ENCODE results near the gene CRACDL.

CRACDL gene

DNA sequence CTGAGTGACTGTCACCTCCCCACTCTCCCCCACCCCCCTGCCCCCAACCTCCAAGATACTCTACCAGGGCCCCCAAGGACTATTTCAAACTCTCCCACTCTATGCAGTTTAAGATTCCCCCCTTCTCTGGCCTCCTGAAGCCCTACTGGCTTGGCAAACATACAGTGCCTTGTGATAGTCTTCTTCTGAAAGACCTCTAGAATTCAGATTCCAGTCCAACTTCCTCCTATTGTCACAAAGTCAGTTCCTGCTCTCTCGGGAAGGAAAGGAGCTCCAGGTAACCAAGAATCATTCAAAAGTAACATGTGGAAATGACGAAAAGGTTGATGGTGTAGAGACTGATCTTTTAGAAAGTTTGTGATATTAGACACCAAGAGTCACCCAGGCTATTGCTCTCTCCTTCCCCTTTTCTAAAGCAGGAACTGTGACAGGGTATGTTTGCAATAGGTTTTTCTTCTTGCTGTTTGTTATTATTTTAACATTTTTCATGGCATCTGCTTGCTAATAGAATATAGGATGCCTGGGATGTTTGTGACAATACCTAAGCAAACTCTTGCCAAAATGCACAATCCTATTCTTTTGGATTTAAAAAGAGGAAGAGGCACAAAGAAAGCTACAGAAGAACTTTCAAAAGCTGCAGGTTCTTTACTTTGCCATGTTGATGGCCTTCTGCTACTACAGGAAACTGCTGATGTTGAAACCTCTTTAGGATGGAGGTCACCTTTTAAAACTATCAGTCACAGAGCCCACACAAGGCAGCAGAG is 111.6 kb downstream of the CRACDL start:
- no peak for DNase-seq (ENCODE audit: insufficient read length)
- FAIRE-seq = no peak
- TF ChIP-seq POLR2A (IDR thresholded peaks at IDR 0.05; ENCODE audit: low read depth, low read length) = no peak
- no peak for TF ChIP-seq POLR2AphosphoS5 (IDR thresholded peaks at IDR 0.05; ENCODE audit: low read depth, low read length)
- TF ChIP-seq TAF1 (IDR thresholded peaks at IDR 0.05; ENCODE audit: borderline replicate concordance, low read depth, low read length) = no peak

DNA sequence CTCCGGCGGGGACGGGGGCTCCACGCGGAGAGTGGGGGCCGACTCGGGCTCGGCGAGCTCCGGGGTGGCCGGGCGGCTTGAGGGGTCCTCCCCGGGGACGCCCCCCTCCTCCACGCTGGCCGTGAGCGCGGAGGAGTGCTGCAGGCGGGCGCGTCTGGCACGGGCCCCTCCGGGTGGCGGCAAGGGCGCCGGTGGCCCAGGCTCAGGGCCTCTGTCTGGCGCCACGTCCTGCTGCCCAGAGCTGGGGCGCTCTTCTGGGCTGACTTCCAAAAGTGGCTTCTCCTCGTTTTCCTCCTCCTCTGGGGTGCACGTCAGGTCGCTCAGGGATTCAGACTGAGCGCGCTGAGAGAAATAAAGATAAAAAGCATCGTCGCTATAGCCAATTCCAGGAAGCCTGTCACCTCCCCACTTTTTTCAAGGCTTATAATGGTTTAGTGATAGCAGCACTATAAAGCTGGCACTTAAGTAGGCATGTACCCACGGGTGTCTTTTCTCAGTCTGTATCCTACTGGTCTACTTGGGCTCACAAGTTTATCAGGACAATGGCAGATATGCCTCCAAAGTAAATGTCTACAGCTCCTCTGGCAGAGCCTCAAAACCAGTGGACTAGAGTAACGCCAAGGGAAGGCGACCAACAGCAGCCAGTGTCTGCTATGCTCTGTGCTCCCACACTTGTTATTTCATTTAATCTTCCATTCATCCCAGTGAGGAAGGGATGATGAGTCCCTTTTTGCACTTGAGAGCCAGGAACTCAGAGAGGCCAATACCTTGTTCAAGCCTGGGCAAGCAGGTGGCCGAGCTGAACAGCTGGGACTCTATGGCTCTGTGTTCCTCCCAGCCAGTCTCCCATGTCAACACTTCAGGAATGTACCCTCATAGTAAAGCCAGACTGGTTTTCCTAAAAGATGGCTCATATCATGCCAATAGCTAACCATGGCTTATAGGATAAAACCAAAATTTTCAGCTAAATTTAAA is 112.5 kb downstream of the CRACDL start:
- FAIRE-seq = no peak
- TF ChIP-seq POLR2A (IDR thresholded peaks at IDR 0.05; ENCODE audit: low read depth, low read length) (no peak), POLR2AphosphoS5 (IDR thresholded peaks at IDR 0.05; ENCODE audit: low read depth, low read length) (no peak), TAF1 (IDR thresholded peaks at IDR 0.05; ENCODE audit: borderline replicate concordance, low read depth, low read length) (no peak)
- DNase-seq (ENCODE audit: insufficient read length) = no peak

DNA sequence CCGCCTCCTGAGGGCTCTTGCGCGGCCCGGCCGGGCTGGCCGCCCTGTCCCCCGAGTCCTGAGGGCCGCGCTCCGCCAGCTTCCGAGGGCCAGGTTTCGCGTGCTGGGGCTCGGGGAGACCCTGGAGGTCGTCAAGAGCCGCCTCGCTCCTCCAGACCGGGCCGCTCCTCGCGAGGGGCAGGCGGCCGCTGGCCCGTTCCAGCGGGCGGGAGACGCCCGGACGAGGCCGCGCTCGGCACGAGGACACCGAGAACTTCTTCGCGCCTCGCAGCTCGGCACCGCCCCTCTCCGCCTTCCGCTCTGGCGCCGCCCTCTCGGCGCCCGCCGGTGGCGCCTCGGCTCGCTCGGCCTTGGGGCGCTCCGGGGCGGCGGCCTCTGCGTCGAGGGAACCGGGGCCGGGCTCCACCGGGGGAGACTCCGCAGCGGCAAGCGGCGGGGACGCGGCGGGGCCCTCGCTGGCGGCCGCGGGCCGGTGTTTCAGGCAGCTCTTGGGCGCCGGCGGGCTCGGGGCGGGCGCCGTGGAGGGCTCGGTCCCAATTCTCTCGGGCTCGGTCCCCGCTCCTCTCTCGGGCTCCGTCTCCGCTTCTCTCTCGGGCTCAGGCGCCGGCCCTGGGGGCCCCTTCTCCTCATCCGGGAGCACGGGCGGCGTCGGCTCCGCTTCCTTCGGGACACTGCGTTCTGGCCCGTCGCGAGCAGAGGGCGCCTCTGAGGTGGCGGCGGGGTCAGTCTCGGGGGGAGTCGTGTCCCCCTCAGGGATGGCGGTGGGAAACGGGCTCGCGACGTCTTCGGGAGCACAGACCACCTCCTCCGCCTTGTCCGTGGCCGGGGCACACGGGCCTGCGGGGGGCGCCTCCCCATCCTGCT is 113.5 kb downstream of the CRACDL start:
- no peak for TF ChIP-seq TAF1 (IDR thresholded peaks at IDR 0.05; ENCODE audit: borderline replicate concordance, low read depth, low read length)
- no peak for TF ChIP-seq POLR2A (IDR thresholded peaks at IDR 0.05; ENCODE audit: low read depth, low read length)
- no peak for TF ChIP-seq POLR2AphosphoS5 (IDR thresholded peaks at IDR 0.05; ENCODE audit: low read depth, low read length)
- DNase-seq (ENCODE audit: insufficient read length) (peak; percentile 34), FAIRE-seq (no peak)

DNA sequence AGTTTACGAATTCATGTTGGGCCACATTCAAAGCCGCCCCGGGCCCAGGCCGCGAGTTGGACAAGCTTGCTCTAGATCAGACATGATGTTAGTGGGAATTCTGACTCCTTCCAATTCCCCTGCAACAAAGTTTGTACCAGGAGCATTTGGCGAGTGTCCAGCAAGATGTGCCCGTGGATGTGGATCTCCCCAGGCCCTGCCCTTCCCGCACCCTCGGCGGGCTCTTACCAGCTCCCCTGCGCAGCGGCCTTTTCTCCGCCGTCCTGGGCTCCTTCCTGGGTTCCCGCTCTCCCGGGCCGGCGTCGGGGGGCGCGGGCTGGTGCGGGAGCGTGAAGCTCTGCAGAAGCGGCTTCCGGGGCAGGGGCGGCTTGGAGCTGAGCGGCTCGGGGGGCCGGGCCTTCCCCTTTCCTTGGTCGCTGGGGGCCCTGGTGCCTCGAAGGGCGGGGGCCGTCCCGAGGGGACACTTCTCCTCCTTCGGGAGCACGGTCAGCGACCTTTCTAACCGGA is 114.3 kb downstream of the CRACDL start:
- TF ChIP-seq POLR2AphosphoS5 (IDR thresholded peaks at IDR 0.05; ENCODE audit: low read depth, low read length) (no peak), POLR2A (IDR thresholded peaks at IDR 0.05; ENCODE audit: low read depth, low read length) (no peak), TAF1 (IDR thresholded peaks at IDR 0.05; ENCODE audit: borderline replicate concordance, low read depth, low read length) (no peak)

DNA sequence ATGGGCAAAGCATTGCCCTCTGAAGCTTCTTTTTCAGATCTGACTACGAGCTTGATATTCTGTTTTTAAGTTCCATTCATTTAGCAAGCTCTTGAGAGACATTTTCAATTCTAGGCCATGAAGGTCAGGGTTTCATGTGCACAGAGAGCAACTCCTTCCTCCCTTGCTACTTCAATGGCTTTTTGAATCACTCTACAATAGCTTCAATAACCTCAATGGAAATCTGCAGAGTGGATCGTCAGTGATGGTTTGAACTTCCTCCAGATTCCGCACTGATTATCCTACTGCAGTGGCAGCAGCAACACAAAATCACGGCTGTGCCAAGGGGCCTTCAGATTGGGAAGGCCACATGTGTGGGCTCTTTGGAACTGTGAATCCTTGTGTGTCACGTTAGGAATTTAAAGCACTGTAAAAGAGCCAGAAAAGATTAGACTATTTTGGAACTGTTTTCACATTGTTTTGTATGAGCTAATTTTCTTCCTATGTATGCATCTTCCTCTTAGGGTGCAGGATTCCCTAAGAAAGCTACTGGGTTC is 116.7 kb downstream of the CRACDL start:
- TF ChIP-seq POLR2A (IDR thresholded peaks at IDR 0.05; ENCODE audit: low read depth, low read length) = no peak
- TF ChIP-seq TAF1 (IDR thresholded peaks at IDR 0.05; ENCODE audit: borderline replicate concordance, low read depth, low read length) = no peak
- TF ChIP-seq POLR2AphosphoS5 (IDR thresholded peaks at IDR 0.05; ENCODE audit: low read depth, low read length) = no peak
- DNase-seq (ENCODE audit: insufficient read length) (no peak), FAIRE-seq (no peak)

More for the DNA sequence above, 114.3 kb downstream of the CRACDL start:
- no peak for FAIRE-seq
- no peak for DNase-seq (ENCODE audit: insufficient read length)

DNA sequence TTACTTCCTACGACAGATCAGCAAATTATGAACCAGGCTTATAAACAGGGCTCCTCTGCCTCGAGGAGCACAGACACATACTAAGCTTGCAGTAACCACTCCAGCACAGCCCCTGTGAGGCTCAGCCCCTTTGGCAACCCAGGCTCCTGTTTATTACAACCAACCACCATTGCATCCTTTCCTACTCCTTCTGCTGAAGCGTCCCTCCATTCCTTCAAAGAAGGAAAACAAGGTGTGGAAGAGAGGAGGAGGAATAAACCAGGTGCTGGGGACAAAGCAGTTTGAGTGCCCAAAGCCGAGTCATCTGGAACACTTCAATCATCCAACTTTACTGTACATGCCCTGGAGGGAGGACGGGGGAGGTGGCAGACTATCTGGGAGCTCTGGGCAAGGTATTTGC is 117.9 kb downstream of the CRACDL start:
- DNase-seq (ENCODE audit: insufficient read length) = no peak
- FAIRE-seq = no peak
- no peak for TF ChIP-seq POLR2AphosphoS5 (IDR thresholded peaks at IDR 0.05; ENCODE audit: low read depth, low read length)
- no peak for TF ChIP-seq TAF1 (IDR thresholded peaks at IDR 0.05; ENCODE audit: borderline replicate concordance, low read depth, low read length)
- no peak for TF ChIP-seq POLR2A (IDR thresholded peaks at IDR 0.05; ENCODE audit: low read depth, low read length)

DNA sequence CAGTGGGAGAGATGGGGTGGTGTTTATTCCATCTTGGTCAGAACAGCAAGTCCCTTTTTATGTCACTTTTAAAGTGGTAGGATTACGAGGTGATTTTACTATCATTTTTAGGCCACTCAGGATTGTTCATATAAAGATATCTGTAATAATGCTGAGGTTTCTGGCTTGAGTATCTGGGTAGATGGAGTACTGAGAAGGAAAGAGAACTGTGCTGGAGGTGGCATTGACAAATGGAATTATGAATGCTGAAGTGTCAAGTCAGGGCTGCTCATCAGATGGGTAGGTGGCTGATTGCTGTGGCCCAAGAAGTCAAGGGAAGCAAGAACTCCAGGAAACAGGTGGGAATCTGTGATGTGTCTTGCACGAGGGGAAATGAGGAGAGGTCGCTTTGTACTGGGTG is 119.7 kb downstream of the CRACDL start:
- DNase-seq (ENCODE audit: insufficient read length) (no peak), FAIRE-seq (no peak)
- TF ChIP-seq POLR2A (IDR thresholded peaks at IDR 0.05; ENCODE audit: low read depth, low read length) (no peak), POLR2AphosphoS5 (IDR thresholded peaks at IDR 0.05; ENCODE audit: low read depth, low read length) (no peak), TAF1 (IDR thresholded peaks at IDR 0.05; ENCODE audit: borderline replicate concordance, low read depth, low read length) (no peak)

DNA sequence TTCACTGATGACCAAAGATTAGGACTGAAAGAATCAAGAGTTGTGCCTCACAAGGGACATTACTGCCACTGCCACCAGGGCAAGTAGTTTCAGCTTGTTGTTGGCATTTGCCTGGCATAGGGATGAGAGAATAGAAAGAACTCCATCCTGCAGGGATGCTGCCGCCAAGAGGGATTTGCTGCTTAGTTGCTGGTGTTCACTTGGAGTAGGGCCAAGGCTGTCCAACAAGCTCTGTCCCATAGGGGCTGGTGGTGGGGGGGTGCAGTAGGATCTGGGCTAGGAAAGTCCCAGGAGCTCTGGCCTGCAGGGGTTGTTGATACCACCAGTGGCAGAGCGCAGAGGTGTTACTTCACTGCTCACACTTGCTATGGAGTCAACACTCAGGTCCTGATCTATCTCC is 120.2 kb downstream of the CRACDL start:
- TF ChIP-seq TAF1 (IDR thresholded peaks at IDR 0.05; ENCODE audit: borderline replicate concordance, low read depth, low read length) (no peak), POLR2AphosphoS5 (IDR thresholded peaks at IDR 0.05; ENCODE audit: low read depth, low read length) (no peak), POLR2A (IDR thresholded peaks at IDR 0.05; ENCODE audit: low read depth, low read length) (no peak)
- FAIRE-seq (no peak), DNase-seq (ENCODE audit: insufficient read length) (no peak)

DNA sequence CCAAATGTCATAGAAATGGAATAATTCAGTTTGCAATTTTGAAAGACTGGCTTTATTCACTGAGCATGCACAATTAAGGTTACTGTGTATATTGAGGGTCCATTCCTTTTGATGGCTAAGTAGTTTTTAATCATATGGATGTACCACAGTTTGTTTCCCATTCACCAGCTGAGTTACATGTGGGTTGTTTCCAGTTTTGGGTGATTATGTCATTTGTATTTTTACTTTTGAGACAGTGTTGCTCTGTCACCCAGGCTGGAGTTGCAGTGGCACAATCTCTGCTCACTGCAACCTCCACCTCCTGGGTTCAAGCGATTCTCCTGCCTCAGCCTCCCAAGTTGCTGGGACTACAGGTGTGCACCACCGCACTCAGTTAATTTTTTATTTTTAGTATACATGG is 124.3 kb downstream of the CRACDL start:
- TF ChIP-seq POLR2AphosphoS5 (IDR thresholded peaks at IDR 0.05; ENCODE audit: low read depth, low read length) (no peak), TAF1 (IDR thresholded peaks at IDR 0.05; ENCODE audit: borderline replicate concordance, low read depth, low read length) (no peak), POLR2A (IDR thresholded peaks at IDR 0.05; ENCODE audit: low read depth, low read length) (no peak)
- DNase-seq (ENCODE audit: insufficient read length) (no peak), FAIRE-seq (no peak)

DNA sequence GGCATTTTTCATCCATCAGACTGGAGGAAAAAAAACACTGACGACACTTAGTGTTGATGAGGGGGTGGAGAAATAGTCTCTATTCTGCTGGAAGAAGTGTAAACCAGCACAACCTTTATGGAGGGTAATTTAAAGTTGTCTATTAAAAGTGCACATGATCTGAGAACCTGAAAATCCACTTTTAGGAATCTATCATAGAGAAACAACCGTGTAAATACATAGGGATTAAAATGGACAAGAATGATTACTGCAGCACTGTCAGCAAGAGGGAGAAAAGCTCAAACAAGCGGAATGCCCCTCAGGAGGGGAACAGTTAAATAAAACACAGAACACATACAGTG is 125.5 kb downstream of the CRACDL start:
- DNase-seq (ENCODE audit: insufficient read length) (no peak), FAIRE-seq (no peak)
- TF ChIP-seq POLR2AphosphoS5 (IDR thresholded peaks at IDR 0.05; ENCODE audit: low read depth, low read length) (no peak), POLR2A (IDR thresholded peaks at IDR 0.05; ENCODE audit: low read depth, low read length) (no peak), TAF1 (IDR thresholded peaks at IDR 0.05; ENCODE audit: borderline replicate concordance, low read depth, low read length) (no peak)

All from GM12892 (cell line).